HepG2 (cell line): Measurements from ENCODE around the gene WNT3A. TPM values are rescaled to one million over a fixed set of nuclear protein-coding genes. Genes with fewer than 3 reads are reported as not detected.
A peak's percentile ranks its signal among the peaks of the same experiment; 100 is the strongest.

ENCODE experiments used
- KDM5B ChIP-seq: sonication (generic); formaldehyde crosslinking; IDR thresholded peaks from 2 replicates; pipeline ENCODE4 v1.4.0; 2020; ENCODE audit warnings: missing genetic modification reagents, mild to moderate bottlenecking, borderline replicate concordance
- NFE2L1 ChIP-seq: sonication (generic); formaldehyde crosslinking; IDR thresholded peaks from 2 replicates; pipeline ENCODE4 v1.4.0; 2020; ENCODE audit warnings: missing genetic modification reagents, mild to moderate bottlenecking, borderline replicate concordance
- ZBTB1 ChIP-seq: sonication (generic); formaldehyde crosslinking; IDR thresholded peaks from 2 replicates; pipeline ENCODE4 v1.4.0; 2020; ENCODE audit warnings: missing genetic modification reagents, borderline replicate concordance
- ZFP1 ChIP-seq: IDR thresholded peaks from 2 replicates; pipeline ENCODE4 v1.6.1; 2016
- ZNF318 ChIP-seq: sonication (generic); formaldehyde crosslinking; IDR thresholded peaks from 2 replicates; pipeline ENCODE4 v1.4.0; 2020; ENCODE audit warnings: mild to moderate bottlenecking, missing genetic modification reagents
- ZSCAN30 ChIP-seq: sonication (generic); formaldehyde crosslinking; IDR thresholded peaks from 2 replicates; pipeline ENCODE4 v1.5.0; 2020; ENCODE audit warnings: mild to moderate bottlenecking, missing genetic modification reagents
- polyA plus RNA-seq, 8 experiments: library from polyadenylated mRNA; depleted of rRNA in 3 of 8; stranded (reverse) in 7 of 8; unstranded in 1 of 8; fragments of >200 nt; fragmentation: Illumina TruSeq in 4 of 8; extraction: Trizol in 4 of 8; gene quantifications; 2 replicates each; pipeline versions ENCODE4 v1.2.1 to v1.2.3, GENCODE V29; 2011 to 2016; ENCODE audit warnings: low read depth in 4 of 8, missing spikeins in 1 of 8, mixed read lengths in 1 of 8; ENCODE audit not compliant: insufficient read depth in 1 of 8
- total RNA-seq, 5 experiments: library from RNA; depleted of rRNA; stranded (reverse); fragments of >200 nt; fragmentation: Illumina TruSeq; extraction: Trizol; gene quantifications; 2 replicates each; pipeline ENCODE4 v1.2.3, GENCODE V29; 2016; ENCODE audit warnings: low read depth in 1 of 5
- TF ChIP-seq, protein P1 (sequence below), 2 experiments: IDR thresholded peaks; 2 replicates each; pipeline ENCODE4 v1.6.1; 2011 to 2012; ENCODE audit warnings: low read length in 2 of 2, borderline replicate concordance in 1 of 2, low read depth in 1 of 2, mild to moderate bottlenecking in 1 of 2, moderate library complexity in 1 of 2
- TF ChIP-seq, protein P2 (sequence below), 2 experiments: sonication (generic) in 1 of 2; formaldehyde crosslinking in 1 of 2; IDR thresholded peaks; 2 replicates each; pipeline versions ENCODE4 v1.4.0 to v1.6.1; 2016 to 2020; ENCODE audit warnings: borderline replicate concordance in 1 of 2, low read depth in 1 of 2, mild to moderate bottlenecking in 1 of 2, missing genetic modification reagents in 1 of 2

Gene WNT3A
- total and polyA plus RNA-seq, 2 of the 13 experiments (the other 11 are each of a cell fraction or from before 2014, with no cell fraction given): not detected

GRCh38 chr1:228102791-228103620, 96.2 kb downstream of the WNT3A start, which contains the start of gene C1orf35 (continued):
- TF ChIP-seq ZNF318 (no peak), NFE2L1 (no peak), ZSCAN30 (CRISPR knock-in tag) (0 out of 2 replicates have a peak, but pooled peaks have one; percentile 41), ZBTB1 (CRISPR knock-in tag) (no peak), KDM5B (CRISPR knock-in tag) (peak; percentile 54; the same call in 1 of the 2 replicates), ZFP1 (CRISPR knock-in tag) (0 out of 2 replicates have a peak, but pooled peaks have one; percentile 53)
- TF ChIP-seq, protein P1, sequence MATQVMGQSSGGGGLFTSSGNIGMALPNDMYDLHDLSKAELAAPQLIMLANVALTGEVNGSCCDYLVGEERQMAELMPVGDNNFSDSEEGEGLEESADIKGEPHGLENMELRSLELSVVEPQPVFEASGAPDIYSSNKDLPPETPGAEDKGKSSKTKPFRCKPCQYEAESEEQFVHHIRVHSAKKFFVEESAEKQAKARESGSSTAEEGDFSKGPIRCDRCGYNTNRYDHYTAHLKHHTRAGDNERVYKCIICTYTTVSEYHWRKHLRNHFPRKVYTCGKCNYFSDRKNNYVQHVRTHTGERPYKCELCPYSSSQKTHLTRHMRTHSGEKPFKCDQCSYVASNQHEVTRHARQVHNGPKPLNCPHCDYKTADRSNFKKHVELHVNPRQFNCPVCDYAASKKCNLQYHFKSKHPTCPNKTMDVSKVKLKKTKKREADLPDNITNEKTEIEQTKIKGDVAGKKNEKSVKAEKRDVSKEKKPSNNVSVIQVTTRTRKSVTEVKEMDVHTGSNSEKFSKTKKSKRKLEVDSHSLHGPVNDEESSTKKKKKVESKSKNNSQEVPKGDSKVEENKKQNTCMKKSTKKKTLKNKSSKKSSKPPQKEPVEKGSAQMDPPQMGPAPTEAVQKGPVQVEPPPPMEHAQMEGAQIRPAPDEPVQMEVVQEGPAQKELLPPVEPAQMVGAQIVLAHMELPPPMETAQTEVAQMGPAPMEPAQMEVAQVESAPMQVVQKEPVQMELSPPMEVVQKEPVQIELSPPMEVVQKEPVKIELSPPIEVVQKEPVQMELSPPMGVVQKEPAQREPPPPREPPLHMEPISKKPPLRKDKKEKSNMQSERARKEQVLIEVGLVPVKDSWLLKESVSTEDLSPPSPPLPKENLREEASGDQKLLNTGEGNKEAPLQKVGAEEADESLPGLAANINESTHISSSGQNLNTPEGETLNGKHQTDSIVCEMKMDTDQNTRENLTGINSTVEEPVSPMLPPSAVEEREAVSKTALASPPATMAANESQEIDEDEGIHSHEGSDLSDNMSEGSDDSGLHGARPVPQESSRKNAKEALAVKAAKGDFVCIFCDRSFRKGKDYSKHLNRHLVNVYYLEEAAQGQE (IDR thresholded peaks at IDR 0.05; ENCODE audit: borderline replicate concordance in 1 of 2, low read depth in 1 of 2, low read length in 2 of 2): peak in 1 of 2 experiments; percentile 17; a peak in 1 of 4 replicates
- TF ChIP-seq, protein P2, sequence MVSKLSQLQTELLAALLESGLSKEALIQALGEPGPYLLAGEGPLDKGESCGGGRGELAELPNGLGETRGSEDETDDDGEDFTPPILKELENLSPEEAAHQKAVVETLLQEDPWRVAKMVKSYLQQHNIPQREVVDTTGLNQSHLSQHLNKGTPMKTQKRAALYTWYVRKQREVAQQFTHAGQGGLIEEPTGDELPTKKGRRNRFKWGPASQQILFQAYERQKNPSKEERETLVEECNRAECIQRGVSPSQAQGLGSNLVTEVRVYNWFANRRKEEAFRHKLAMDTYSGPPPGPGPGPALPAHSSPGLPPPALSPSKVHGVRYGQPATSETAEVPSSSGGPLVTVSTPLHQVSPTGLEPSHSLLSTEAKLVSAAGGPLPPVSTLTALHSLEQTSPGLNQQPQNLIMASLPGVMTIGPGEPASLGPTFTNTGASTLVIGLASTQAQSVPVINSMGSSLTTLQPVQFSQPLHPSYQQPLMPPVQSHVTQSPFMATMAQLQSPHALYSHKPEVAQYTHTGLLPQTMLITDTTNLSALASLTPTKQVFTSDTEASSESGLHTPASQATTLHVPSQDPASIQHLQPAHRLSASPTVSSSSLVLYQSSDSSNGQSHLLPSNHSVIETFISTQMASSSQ (IDR thresholded peaks at IDR 0.05; ENCODE audit: low read depth): no peak
- TF ChIP-seq, protein P2 (CRISPR knock-in tag; IDR thresholded peaks at IDR 0.05; ENCODE audit: borderline replicate concordance): peak; percentile 75; the same call in 1 of the 2 replicates
